Measurements from ENCODE around the gene GRM7. TPM values are rescaled to one million over a fixed set of nuclear protein-coding genes. Genes with fewer than 3 reads are reported as not detected.

GRM7 gene
- total RNA-seq, 1 donor from 2014 or later, result not detected

- intact Hi-C loops (cut with micrococcal nuclease), result no loop called here
- no peak overlapping the region for H3K27ac Mint-ChIP-seq
- no peak for DNase-seq
- H3K4me1 Mint-ChIP-seq, result no peaks in the 10 kb centered on the region
- H3K9me3 Mint-ChIP-seq, result peaks cover 6% of the 10 kb centered on the region
- H3K27me3 Mint-ChIP-seq, result no peaks in the 10 kb centered on the region
- H3K4me3 Mint-ChIP-seq, result no peak overlapping the region
- no peaks in the 10 kb centered on the region for H3K36me3 Mint-ChIP-seq (ENCODE audit: low read depth)
These were observed 715.6 kb downstream of the GRM7 start for GRCh38 chr3:7576506-7576905.

DNA sequence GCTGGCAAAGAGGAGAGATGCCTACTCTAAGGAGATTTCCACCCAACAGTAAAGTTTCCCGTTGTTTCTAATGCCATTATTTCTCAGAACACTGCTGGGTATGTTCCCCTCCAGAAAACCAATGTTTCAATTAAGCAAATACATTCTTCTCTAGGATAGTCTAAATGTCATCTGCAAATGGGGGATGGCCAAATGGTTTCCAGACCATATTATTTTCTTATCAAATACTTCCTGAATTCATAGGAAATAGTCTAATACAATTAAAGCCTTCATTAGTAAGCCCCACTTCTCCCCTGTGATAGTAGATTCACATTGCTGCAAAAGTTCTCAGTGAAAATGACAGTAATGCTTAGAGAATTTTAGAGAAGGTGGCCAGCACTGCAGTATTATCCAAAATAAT is 716.6 kb downstream of the GRM7 start:
- Mint-ChIP-seq H3K27ac (no peak overlapping the region), H3K36me3 (ENCODE audit: low read depth) (no peaks in the 10 kb centered on the region), H3K9me3 (peaks cover 6% of the 10 kb centered on the region), H3K4me3 (no peak overlapping the region), H3K4me1 (no peaks in the 10 kb centered on the region), H3K27me3 (no peaks in the 10 kb centered on the region)
- no peak for DNase-seq
- intact Hi-C loops (cut with micrococcal nuclease), result no loop called here

DNA sequence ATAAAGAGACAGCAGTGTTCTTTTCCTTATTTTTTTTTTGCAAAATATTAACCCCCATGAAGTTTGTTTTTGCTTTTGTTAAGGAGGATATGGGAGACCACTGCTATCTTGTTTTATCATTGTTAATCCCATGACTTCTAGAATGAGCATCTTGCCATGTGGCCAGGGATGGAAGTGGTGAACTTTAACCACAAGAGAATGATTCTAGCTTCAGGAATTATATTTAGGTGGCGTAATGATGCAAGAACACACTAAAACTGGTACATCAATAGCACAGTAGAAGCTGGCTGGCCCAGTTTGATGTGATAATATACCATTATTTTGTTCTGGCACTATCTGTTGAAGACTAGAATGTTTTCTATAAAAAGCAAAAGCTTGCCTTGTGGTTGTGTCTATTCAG is 720.9 kb downstream of the GRM7 start:
- Mint-ChIP-seq H3K27ac (no peak overlapping the region), H3K4me1 (no peaks in the 10 kb centered on the region), H3K27me3 (no peaks in the 10 kb centered on the region), H3K36me3 (ENCODE audit: low read depth) (no peaks in the 10 kb centered on the region), H3K4me3 (no peak overlapping the region), H3K9me3 (peaks cover 4% of the 10 kb centered on the region)
- intact Hi-C loops (cut with micrococcal nuclease), result no loop called here
- DNase-seq, result no peak

DNA sequence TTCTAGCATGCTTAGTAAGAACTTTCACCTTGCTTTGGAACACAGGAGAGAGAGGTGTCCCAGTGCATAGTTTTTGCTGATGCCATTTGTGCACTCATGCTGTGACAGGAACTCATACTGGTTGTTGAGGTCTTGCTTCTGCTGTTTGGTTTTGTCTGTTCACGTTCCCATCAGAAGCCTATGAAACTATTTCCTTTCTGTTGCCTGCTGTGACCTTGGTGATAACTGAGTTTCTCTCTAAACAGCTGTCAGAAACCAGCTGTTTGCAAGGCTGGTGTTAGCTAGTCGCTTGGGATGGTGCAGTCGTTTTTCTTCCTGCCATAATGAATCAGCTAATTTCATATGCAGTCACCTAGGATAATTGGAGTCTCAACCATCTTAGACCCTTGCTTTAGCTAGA is 724.1 kb downstream of the GRM7 start:
- Mint-ChIP-seq H3K9me3 (no peaks in the 10 kb centered on the region), H3K27ac (no peak overlapping the region), H3K4me1 (no peaks in the 10 kb centered on the region), H3K4me3 (no peak overlapping the region), H3K27me3 (no peaks in the 10 kb centered on the region), H3K36me3 (ENCODE audit: low read depth) (no peaks in the 10 kb centered on the region)
- no peak for DNase-seq
- intact Hi-C loops (cut with micrococcal nuclease), result no loop called here

- no peak for DNase-seq
- intact Hi-C loops (cut with micrococcal nuclease), result no loop called here
- Mint-ChIP-seq H3K27me3 (no peaks in the 10 kb centered on the region), H3K4me1 (no peaks in the 10 kb centered on the region), H3K4me3 (no peak overlapping the region), H3K27ac (no peak overlapping the region), H3K9me3 (no peaks in the 10 kb centered on the region), H3K36me3 (ENCODE audit: low read depth) (no peaks in the 10 kb centered on the region)
These were observed 727.3 kb downstream of the GRM7 start for GRCh38 chr3:7588236-7588635.

DNA sequence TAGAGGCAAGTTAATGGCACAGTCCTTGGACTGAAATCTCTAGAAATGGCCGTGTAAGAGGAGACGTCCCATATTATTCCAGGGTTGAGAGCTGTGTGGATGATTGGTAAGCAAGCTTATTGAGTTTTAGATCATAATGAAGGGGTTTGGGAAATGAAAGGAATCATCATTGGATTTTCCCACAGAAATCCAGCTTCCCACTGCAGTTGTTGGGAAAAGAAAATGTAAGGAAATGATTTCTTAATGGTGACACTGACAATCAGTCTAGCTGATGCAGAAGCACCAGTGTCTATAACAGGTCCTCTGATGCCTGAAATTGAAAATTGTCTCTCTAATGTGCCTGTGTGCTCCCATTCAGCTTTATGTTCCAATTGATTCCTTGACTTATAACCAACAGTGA is 728.6 kb downstream of the GRM7 start:
- Mint-ChIP-seq H3K9me3 (no peaks in the 10 kb centered on the region), H3K4me3 (no peak overlapping the region), H3K36me3 (ENCODE audit: low read depth) (no peaks in the 10 kb centered on the region), H3K4me1 (no peaks in the 10 kb centered on the region), H3K27me3 (no peaks in the 10 kb centered on the region), H3K27ac (no peak overlapping the region)
- DNase-seq, result no peak
- intact Hi-C loops (cut with micrococcal nuclease), result no loop called here

DNA sequence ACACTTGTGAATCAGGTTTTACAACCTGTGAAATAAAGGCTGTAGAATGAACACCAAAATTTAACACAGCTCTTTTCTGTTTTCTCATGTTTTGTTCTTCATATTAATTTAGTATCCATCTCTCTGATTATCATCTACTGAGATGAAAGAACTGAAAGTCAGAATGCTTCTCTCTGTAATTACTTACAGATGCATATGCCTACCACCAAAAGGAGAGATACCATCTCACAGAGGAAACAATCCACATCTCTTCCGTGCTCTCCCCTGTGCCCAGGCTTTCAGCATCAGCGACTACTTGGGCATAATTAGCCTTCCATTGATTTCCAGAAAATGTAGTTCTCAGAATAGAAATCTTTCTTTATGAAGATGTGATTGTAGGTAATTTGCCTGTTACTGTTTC is 741.4 kb downstream of the GRM7 start:
- no peak for DNase-seq
- no peaks in the 10 kb centered on the region for H3K4me1 Mint-ChIP-seq
- H3K27me3 Mint-ChIP-seq, result no peaks in the 10 kb centered on the region
- no peaks in the 10 kb centered on the region for H3K9me3 Mint-ChIP-seq
- intact Hi-C loops (cut with micrococcal nuclease), result no loop called here
- H3K27ac Mint-ChIP-seq, result no peak overlapping the region
- H3K4me3 Mint-ChIP-seq, result no peak overlapping the region
- no peaks in the 10 kb centered on the region for H3K36me3 Mint-ChIP-seq (ENCODE audit: low read depth)

DNA sequence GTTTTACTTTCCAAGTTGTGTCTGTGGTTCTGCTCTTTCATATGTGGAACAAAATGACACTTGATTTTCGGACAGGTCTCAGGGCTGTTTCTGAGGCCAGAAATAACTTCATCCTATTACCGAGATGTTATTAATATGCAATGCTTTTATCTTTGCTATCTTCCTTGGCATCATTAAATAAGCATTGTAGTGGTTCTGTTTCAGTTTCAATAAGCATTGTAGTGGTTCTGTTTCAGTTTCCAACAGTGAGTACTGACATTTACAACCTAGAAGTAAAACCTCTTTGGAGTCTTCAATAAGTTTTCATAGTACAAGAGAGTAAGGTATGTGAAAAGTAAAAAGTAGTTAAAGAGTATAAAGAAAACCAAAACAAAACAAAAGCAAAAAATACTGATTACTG is 746.2 kb downstream of the GRM7 start:
- DNase-seq, result no peak
- Mint-ChIP-seq H3K27me3 (no peaks in the 10 kb centered on the region), H3K36me3 (ENCODE audit: low read depth) (no peaks in the 10 kb centered on the region), H3K27ac (no peak overlapping the region), H3K4me3 (no peak overlapping the region), H3K9me3 (no peaks in the 10 kb centered on the region), H3K4me1 (no peaks in the 10 kb centered on the region)
- intact Hi-C loops (cut with micrococcal nuclease), result no loop called here

DNA sequence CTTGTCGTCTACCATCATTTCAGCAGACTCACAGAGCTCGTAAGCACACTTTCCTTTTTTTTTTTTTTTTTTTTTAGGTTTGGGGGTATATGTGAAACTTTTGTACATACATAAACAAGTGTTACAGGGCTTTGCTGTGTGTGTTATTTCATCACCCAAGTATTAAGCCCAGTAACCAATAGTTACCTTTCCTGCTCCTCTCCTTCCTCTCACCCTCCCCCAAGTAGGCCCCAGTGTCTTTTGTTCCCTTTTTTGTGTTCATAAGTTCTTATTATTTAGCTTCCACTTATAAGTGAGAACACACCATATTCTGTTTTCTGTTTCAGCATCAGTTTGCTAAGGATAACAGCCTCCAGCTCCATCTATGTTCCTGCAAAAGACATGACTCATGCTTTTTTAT is 746.8 kb downstream of the GRM7 start:
- H3K4me3 Mint-ChIP-seq, result no peak overlapping the region
- no peaks in the 10 kb centered on the region for H3K9me3 Mint-ChIP-seq
- no peaks in the 10 kb centered on the region for H3K36me3 Mint-ChIP-seq (ENCODE audit: low read depth)
- H3K27ac Mint-ChIP-seq, result no peak overlapping the region
- no peaks in the 10 kb centered on the region for H3K4me1 Mint-ChIP-seq
- H3K27me3 Mint-ChIP-seq, result no peaks in the 10 kb centered on the region
- DNase-seq, result no peak
- intact Hi-C loops (cut with micrococcal nuclease), result no loop called here

DNA sequence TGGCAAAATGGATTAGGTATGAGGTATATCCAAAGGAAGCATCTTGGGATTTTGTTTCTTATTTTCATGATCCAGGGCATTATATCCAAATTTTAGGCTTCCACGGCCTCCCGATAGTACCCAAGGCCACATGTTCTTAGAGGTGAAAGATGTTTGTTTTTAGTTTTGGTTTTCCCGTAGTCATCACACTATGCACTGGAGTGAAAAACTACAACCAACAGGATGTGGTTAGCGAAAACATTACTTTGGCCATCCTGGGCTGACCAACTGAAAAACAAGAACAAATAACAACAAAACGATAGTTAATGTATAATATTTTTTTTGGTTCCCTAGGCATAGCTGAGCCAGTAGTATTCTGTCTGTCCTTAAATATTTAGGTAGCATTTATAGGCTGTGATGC is 749.7 kb downstream of the GRM7 start:
- Mint-ChIP-seq H3K36me3 (ENCODE audit: low read depth) (no peaks in the 10 kb centered on the region), H3K4me1 (no peaks in the 10 kb centered on the region), H3K27ac (no peak overlapping the region), H3K9me3 (no peaks in the 10 kb centered on the region), H3K4me3 (no peak overlapping the region), H3K27me3 (no peaks in the 10 kb centered on the region)
- DNase-seq, result no peak
- intact Hi-C loops (cut with micrococcal nuclease), result no loop called here

DNA sequence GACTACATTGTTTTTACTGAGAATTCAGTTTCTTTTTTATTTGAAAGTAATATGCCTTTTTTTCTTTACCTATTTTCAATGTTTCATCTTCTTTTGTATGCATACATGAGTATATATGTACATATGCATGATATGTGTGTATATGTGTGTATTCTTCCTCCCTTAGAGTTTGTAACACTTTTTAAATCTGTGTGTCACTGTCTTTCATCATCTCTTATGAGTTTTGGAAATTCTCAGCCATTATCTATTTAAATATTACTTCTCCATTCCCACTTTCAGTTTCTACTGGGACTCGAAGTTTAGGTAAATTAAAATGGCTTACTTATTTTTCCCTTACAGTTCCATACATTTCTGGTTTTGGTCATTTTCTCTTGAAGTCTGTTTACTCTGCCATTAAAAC is 754.1 kb downstream of the GRM7 start:
- Mint-ChIP-seq H3K27ac (no peak overlapping the region), H3K4me1 (no peaks in the 10 kb centered on the region), H3K9me3 (no peaks in the 10 kb centered on the region), H3K4me3 (no peak overlapping the region), H3K36me3 (ENCODE audit: low read depth) (no peaks in the 10 kb centered on the region), H3K27me3 (no peaks in the 10 kb centered on the region)
- intact Hi-C loops (cut with micrococcal nuclease), result no loop called here
- DNase-seq, result no peak

DNA sequence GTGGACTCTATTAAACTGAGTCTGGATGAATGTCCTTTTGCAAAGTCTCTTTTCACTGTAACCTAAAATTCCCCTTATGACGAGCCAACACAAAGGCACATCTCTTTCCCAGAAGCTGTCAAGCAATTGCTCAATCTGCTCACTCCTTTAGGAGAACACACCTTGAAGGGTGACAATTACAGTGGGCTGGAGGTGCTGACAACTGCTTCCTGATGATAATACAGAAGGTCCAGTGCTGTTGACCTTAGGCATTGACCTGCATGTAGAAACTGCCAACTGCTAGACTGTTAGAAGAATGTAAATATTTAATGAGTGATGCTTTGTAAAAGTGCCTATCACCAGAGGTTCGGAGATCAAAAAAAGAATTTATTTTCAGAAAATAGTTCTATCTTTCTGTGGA is 757.7 kb downstream of the GRM7 start:
- intact Hi-C loops (cut with micrococcal nuclease), result no loop called here
- Mint-ChIP-seq H3K4me1 (no peaks in the 10 kb centered on the region), H3K4me3 (no peak overlapping the region), H3K27me3 (no peaks in the 10 kb centered on the region), H3K36me3 (ENCODE audit: low read depth) (no peaks in the 10 kb centered on the region), H3K27ac (no peak overlapping the region), H3K9me3 (no peaks in the 10 kb centered on the region)
- no peak for DNase-seq

- no peak for DNase-seq
- intact Hi-C loops (cut with micrococcal nuclease), result no loop called here
- Mint-ChIP-seq H3K9me3 (no peaks in the 10 kb centered on the region), H3K36me3 (ENCODE audit: low read depth) (no peaks in the 10 kb centered on the region), H3K27ac (no peak overlapping the region), H3K4me3 (no peak overlapping the region), H3K27me3 (no peaks in the 10 kb centered on the region), H3K4me1 (no peaks in the 10 kb centered on the region)
These were observed 759.5 kb downstream of the GRM7 start for GRCh38 chr3:7620401-7620800.

DNA sequence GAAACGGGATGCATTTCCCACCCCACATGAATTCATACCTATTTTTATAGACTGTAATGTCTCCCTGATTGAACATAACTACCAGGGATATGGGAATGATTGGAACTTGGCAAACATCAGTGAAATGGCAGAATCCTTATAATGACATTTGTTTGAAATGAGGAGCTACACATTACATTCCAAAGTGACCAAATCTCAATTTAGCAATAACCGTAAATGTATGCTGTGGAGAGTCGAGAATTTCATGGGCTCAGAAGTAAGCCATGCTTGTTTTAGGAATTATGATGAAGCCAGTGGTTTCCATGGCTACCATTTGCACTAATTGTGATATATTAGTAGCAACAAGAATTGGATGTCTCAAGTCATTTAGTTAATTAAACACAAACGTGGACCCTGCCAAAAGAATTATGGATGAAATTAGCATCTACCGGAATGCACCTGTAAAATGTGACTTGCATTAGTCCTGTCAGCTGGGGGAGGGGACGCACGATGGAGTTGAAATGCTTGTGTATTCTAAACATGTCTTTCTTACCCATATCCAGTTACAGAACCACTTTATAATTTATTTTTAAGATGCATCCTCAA is 760.2 kb downstream of the GRM7 start:
- Mint-ChIP-seq H3K4me3 (no peak overlapping the region), H3K27me3 (no peaks in the 10 kb centered on the region), H3K4me1 (no peaks in the 10 kb centered on the region), H3K9me3 (no peaks in the 10 kb centered on the region), H3K36me3 (ENCODE audit: low read depth) (no peaks in the 10 kb centered on the region), H3K27ac (no peak overlapping the region)
- intact Hi-C loops (cut with micrococcal nuclease), result no loop called here
- DNase-seq, result no peak

DNA sequence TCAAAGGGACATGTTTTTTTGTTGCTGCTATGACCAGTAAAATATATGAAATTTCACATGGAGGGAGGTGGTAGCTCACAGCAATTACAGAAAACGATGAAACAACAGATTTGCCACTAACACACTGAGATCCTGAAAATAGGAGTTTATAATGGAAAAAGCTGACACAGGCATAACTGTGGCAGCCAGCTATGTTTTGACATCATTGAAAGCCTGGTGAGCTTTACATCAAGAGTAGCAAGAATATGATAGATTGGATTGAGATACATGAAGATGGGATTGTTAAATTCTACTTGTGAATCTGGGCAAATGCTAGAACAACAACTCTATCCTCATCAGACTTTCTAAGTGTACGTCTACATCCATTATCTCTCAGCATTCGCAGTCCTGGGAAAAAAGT is 760.7 kb downstream of the GRM7 start:
- Mint-ChIP-seq H3K4me3 (no peak overlapping the region), H3K9me3 (no peaks in the 10 kb centered on the region), H3K4me1 (no peaks in the 10 kb centered on the region), H3K27me3 (no peaks in the 10 kb centered on the region), H3K27ac (no peak overlapping the region), H3K36me3 (ENCODE audit: low read depth) (no peaks in the 10 kb centered on the region)
- no peak for DNase-seq
- intact Hi-C loops (cut with micrococcal nuclease), result no loop called here
